H1 (cell line): ENCODE results near the gene C12orf42. TPM values are rescaled to one million over a fixed set of nuclear protein-coding genes. Genes with fewer than 3 reads are reported as not detected.

Source experiments
- CTCF ChIA-PET: fragments of 300-600 bp; sonication (Branson Sonifier 250); formaldehyde crosslinking; loops from one replicate; lab custom pipeline; 2021; ENCODE audit not compliant: partially characterized antibody; lab: Charles Lee
- POLR2A ChIA-PET: fragments of 300-600 bp; sonication (Branson Sonifier 250); formaldehyde crosslinking; loops from one replicate; lab custom pipeline; 2021; ENCODE audit warnings: inconsistent platforms; ENCODE audit not compliant: partially characterized antibody; lab: Charles Lee
- DNase-seq, 2 experiments: peaks; one replicate each; pipeline versions ENCODE4 v3.0.0 to v3.0.0-alpha.2; 2010 to 2022; ENCODE audit warnings: low spot score in 2 of 2, low read depth in 1 of 2, mixed read lengths in 1 of 2
- FAIRE-seq: peaks from 2 replicates; lab custom pipeline; 2011; peaks lifted over from hg19 to GRCh38; lab: Jason Lieb, UNC
- H2AFZ ChIP-seq: 2 replicates; pipeline ENCODE4 v1.8.1; 2012; ENCODE audit warnings: low read length, inconsistent platforms
- H2AK5ac ChIP-seq: 2 replicates; pipeline ENCODE4 v1.6.1; 2013; ENCODE audit warnings: low read depth, low read length
- H2BK120ac ChIP-seq: replicated peaks from 2 replicates; pipeline ENCODE3; 2013; ENCODE audit warnings: low read depth, low read length, inconsistent platforms
- H2BK12ac ChIP-seq: 2 replicates; pipeline ENCODE4 v1.6.1; 2013; ENCODE audit warnings: low read depth, low read length
- H2BK15ac ChIP-seq: 2 replicates; pipeline ENCODE4 v1.6.1; 2013; ENCODE audit warnings: low read length
- H2BK20ac ChIP-seq: 2 replicates; pipeline ENCODE4 v1.6.1; 2013; ENCODE audit warnings: low read length
- H2BK5ac ChIP-seq: 2 replicates; pipeline ENCODE4 v1.6.1; 2013; ENCODE audit warnings: low read depth, low read length
- H3K14ac ChIP-seq: 2 replicates; pipeline ENCODE4 v1.6.1; 2013; ENCODE audit warnings: inconsistent platforms; ENCODE audit not compliant: insufficient read length
- H3K18ac ChIP-seq: 2 replicates; pipeline ENCODE4 v1.6.1; 2013; ENCODE audit warnings: low read length; ENCODE audit errors: extremely low read depth
- H3K23ac ChIP-seq: 2 replicates; pipeline ENCODE4 v1.6.1; 2013; ENCODE audit warnings: inconsistent platforms; ENCODE audit not compliant: insufficient read length
- H3K23me2 ChIP-seq: 2 replicates; pipeline ENCODE4 v1.6.1; 2013; ENCODE audit warnings: low read depth, low read length
- H3K27ac ChIP-seq: 2 replicates; pipeline ENCODE4 v1.6.1; 2011; ENCODE audit warnings: low read depth, low read length, inconsistent platforms
- H3K27me3 ChIP-seq, 4 experiments: replicated peaks in 1 of 4; 1 replicate in 1 of 4; 2 replicates in 3 of 4; pipeline versions ENCODE4 v1.6.1 to v1.8.1; 2011 to 2013; ENCODE audit warnings: low read length in 3 of 4, mild to moderate bottlenecking in 3 of 4, inconsistent platforms in 2 of 4, mixed read lengths in 2 of 4, moderate library complexity in 1 of 4; ENCODE audit not compliant: control insufficient read depth in 3 of 4, insufficient read depth in 3 of 4; ENCODE audit errors: extremely low read depth in 1 of 4
- H3K36me3 ChIP-seq, 4 experiments: 2 replicates each; pipeline versions ENCODE4 v1.6.1 to v1.8.1; 2011 to 2013; ENCODE audit warnings: mild to moderate bottlenecking in 4 of 4, low read length in 3 of 4, moderate library complexity in 2 of 4, control low read depth in 1 of 4, inconsistent platforms in 1 of 4; ENCODE audit not compliant: insufficient read depth in 4 of 4, control insufficient read depth in 2 of 4
- H3K4ac ChIP-seq: replicated peaks from 2 replicates; pipeline ENCODE3; 2013; ENCODE audit warnings: low read length, low read depth, mixed read lengths, inconsistent platforms; ENCODE audit not compliant: insufficient read length
- H3K4me1 ChIP-seq, 4 experiments: replicated peaks in 1 of 4; 1 replicate in 1 of 4; 2 replicates in 3 of 4; pipeline versions ENCODE4 v1.6.1 to v1.8.1; 2011 to 2013; ENCODE audit warnings: low read length in 3 of 4, inconsistent platforms in 2 of 4, mixed read lengths in 1 of 4; ENCODE audit not compliant: insufficient read depth in 4 of 4, control insufficient read depth in 3 of 4
- H3K4me2 ChIP-seq, 2 experiments: 2 replicates each; pipeline versions ENCODE4 v1.6.1 to v1.8.1; 2011 to 2013; ENCODE audit warnings: low read depth in 2 of 2, low read length in 2 of 2, control low read depth in 1 of 2, inconsistent platforms in 1 of 2, mild to moderate bottlenecking in 1 of 2; ENCODE audit not compliant: insufficient read depth in 1 of 2
- H3K4me3 ChIP-seq, 4 experiments: fragments of 200-600, 300-600 bp in 1 of 4; sonication (generic), shearing (Covaris generic), sonication (Bioruptor Twin) in 1 of 4; 2 replicates each; pipeline versions ENCODE4 v1.5.1 to v1.8.1; 2011 to 2016; ENCODE audit warnings: low read length in 4 of 4, low read depth in 3 of 4, control low read depth in 2 of 4, inconsistent platforms in 2 of 4, mild to moderate bottlenecking in 2 of 4, mixed read lengths in 1 of 4, moderate library complexity in 1 of 4; ENCODE audit not compliant: insufficient read depth in 2 of 4; ENCODE audit errors: extremely low read depth in 1 of 4
- H3K56ac ChIP-seq: replicated peaks from 2 replicates; pipeline ENCODE3; 2013; ENCODE audit warnings: low read depth, mild to moderate bottlenecking, mixed read lengths, low read length, inconsistent platforms; ENCODE audit not compliant: insufficient read length
- H3K79me1 ChIP-seq: 2 replicates; pipeline ENCODE4 v1.6.1; 2013; ENCODE audit warnings: low read depth, low read length, control low read depth
- H3K79me2 ChIP-seq, 2 experiments: 2 replicates each; pipeline versions ENCODE4 v1.6.1 to v1.8.1; 2012 to 2013; ENCODE audit warnings: low read length in 2 of 2, mild to moderate bottlenecking in 2 of 2, inconsistent platforms in 1 of 2; ENCODE audit not compliant: insufficient read depth in 2 of 2, control insufficient read depth in 1 of 2
- H3K9ac ChIP-seq, 4 experiments: replicated peaks in 1 of 4; 1 replicate in 1 of 4; 2 replicates in 3 of 4; pipeline versions ENCODE4 v1.6.1 to v1.8.1; 2011 to 2013; ENCODE audit warnings: low read depth in 3 of 4, low read length in 3 of 4, control low read depth in 2 of 4, mild to moderate bottlenecking in 2 of 4, moderate library complexity in 2 of 4, inconsistent platforms in 1 of 4; ENCODE audit errors: extremely low read depth in 1 of 4
- H3K9me3 ChIP-seq, 2 experiments: 2 replicates each; pipeline versions ENCODE4 v1.6.1 to v1.8.1; 2012 to 2013; ENCODE audit warnings: mild to moderate bottlenecking in 2 of 2, moderate library complexity in 2 of 2, control low read depth in 1 of 2, inconsistent platforms in 1 of 2, low read depth in 1 of 2, low read length in 1 of 2, mixed read lengths in 1 of 2; ENCODE audit not compliant: insufficient read depth in 2 of 2
- H4K20me1 ChIP-seq, 2 experiments: replicated peaks in 1 of 2; 2 replicates each; pipeline versions ENCODE3 to v1.8.1; 2011 to 2013; ENCODE audit warnings: inconsistent platforms in 2 of 2, low read length in 2 of 2, mild to moderate bottlenecking in 1 of 2; ENCODE audit not compliant: insufficient read depth in 2 of 2, control insufficient read depth in 1 of 2
- H4K5ac ChIP-seq: 2 replicates; pipeline ENCODE4 v1.6.1; 2013; ENCODE audit warnings: low read length, low read depth, mixed read lengths, inconsistent platforms; ENCODE audit not compliant: insufficient read length
- H4K8ac ChIP-seq: 2 replicates; pipeline ENCODE4 v1.8.0; 2013; ENCODE audit warnings: mild to moderate bottlenecking, moderate library complexity, low read length, inconsistent platforms; ENCODE audit not compliant: insufficient read depth; ENCODE audit errors: extremely low read depth
- H4K91ac ChIP-seq: replicated peaks from 2 replicates; pipeline ENCODE3; 2013; ENCODE audit warnings: low read length, mixed read lengths, inconsistent platforms; ENCODE audit not compliant: insufficient read length
- BACH1 ChIP-seq: IDR thresholded peaks from 2 replicates; pipeline ENCODE4 v1.6.1; 2012; ENCODE audit warnings: low read length, improper control_type of control experiment
- CEBPB ChIP-seq: IDR thresholded peaks from 2 replicates; pipeline ENCODE4 v1.6.1; 2012; ENCODE audit warnings: low read depth, low read length
- PHF8 ChIP-seq: fragments of 200-600 bp; sonication (generic); conservative IDR thresholded peaks from 2 replicates; pipeline ENCODE4 v1.7.1; 2012; ENCODE audit warnings: low read depth, mild to moderate bottlenecking, inconsistent platforms, low read length, moderate library complexity
- SP1 ChIP-seq: IDR thresholded peaks from 2 replicates; pipeline ENCODE4 v1.6.1; 2011; ENCODE audit warnings: low read depth, low read length
- WGBS, 2 experiments: shearing (Covaris generic) in 1 of 2; methylation state at CpG; one replicate each; pipeline versions ENCODE4 v1.1.6 to v1.1.7; 2013 to 2015; ENCODE audit warnings: low lambda C conversion rate in 2 of 2, mixed read lengths in 2 of 2, inconsistent platforms in 1 of 2, low coverage in 1 of 2, missing lambda C conversion rate in 1 of 2; ENCODE audit not compliant: insufficient replicate concordance in 2 of 2, insufficient coverage in 1 of 2, insufficient read length in 1 of 2; ENCODE audit errors: extremely low coverage in 1 of 2, missing lambda C conversion rate in 1 of 2; 5-methylcytosine and 5-hydroxymethylcytosine counted together
- polyA plus RNA-seq, 7 experiments: library from polyadenylated mRNA; depleted of rRNA in 3 of 7; stranded (reverse) in 5 of 7; unstranded in 2 of 7; fragments of >200 nt in 5 of 7; fragments of 200-250 nt in 2 of 7; gene quantifications; 1 replicate in 5 of 7; 2 replicates in 1 of 7; 4 replicates in 1 of 7; pipeline versions ENCODE4 v1.2.1 to v1.2.3, GENCODE V29; 2011 to 2013; ENCODE audit warnings: missing spikeins in 2 of 7, mixed read lengths in 2 of 7
- total RNA-seq: library from RNA; stranded (reverse); fragmentation: NEBNext Ultra II Directional; extraction: Animal tissue kit (Norgen Biotek cat#: 25700); gene quantifications from 2 replicates; pipeline ENCODE4 v1.2.1, GENCODE V29; 2021

The C12orf42 gene
- total and polyA plus RNA-seq, 2 of the 8 experiments (the other 6 are each of a cell fraction or from before 2014, with no cell fraction given), result 0.05 TPM; not detected in 1

DNA sequence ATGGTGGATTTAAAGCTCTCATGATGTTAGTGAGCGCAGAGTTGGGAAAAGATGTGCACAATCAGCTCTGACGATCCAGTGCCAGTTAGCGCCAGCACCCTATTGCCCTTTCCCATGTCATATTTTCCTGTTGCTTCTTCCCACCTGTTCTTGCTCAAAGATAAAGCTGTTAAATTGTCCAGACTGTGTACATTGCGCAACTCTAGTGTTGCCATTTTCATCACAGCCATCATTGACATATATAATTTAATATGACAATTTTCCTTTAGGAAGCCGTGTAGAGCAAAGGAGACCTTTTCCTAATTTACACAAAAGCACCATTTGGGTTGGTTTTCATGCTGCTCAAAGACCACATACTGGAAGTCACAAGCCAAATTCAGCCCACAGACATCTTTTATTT lies 5.7 kb upstream of the C12orf42 start:
- Histone ChIP-seq H3K36me3 (no peaks in the 10 kb centered on the region), H2BK12ac (no peak overlapping the region), H3K9me3 (no peaks in the 10 kb centered on the region), H3K27me3 (no peaks in the 10 kb centered on the region), H2BK15ac (no peak overlapping the region), H3K23ac (no peak overlapping the region), H2BK120ac (no peak overlapping the region), H3K79me1 (no peaks in the 10 kb centered on the region), H3K4me3 (no peak overlapping the region), H3K56ac (no peak overlapping the region), H3K27ac (no peak overlapping the region), H2AFZ (no peak overlapping the region), H4K8ac (no peak overlapping the region), H4K20me1 (no peaks in the 10 kb centered on the region), H2BK5ac (no peak overlapping the region), H3K9ac (no peak overlapping the region), H3K18ac (no peak overlapping the region), H3K14ac (no peak overlapping the region), H3K4me1 (peaks cover 0 to 6% (median 2%) of the 10 kb centered on the region in 4 experiments; a peak in 2 of 7 replicates), H3K79me2 (no peaks in the 10 kb centered on the region), H3K23me2 (no peaks in the 10 kb centered on the region), H4K5ac (no peak overlapping the region), H3K4me2 (no peak overlapping the region), H2BK20ac (no peak overlapping the region), H4K91ac (no peak overlapping the region), H2AK5ac (no peak overlapping the region), H3K4ac (no peak overlapping the region)
- WGBS, 2 experiments, result 96% methylated on average over 5 of the region's 5 CpGs; no CpG with 5 or more reads in 1 of the 2 experiments
- DNase-seq, result no peak
- ChIA-PET POLR2A (no interaction called here), CTCF (interaction anchor here (1.1 to 4.2 kb wide), 8 partner anchors 9 to 553 kb away, joined by 3 to 25 read pairs (median 10); no protein-coding TSS in a partner anchor)
- TF ChIP-seq CEBPB, result peak; percentile 80
- no peak for TF ChIP-seq BACH1
- TF ChIP-seq PHF8, result no peak
- no peak for TF ChIP-seq SP1
- FAIRE-seq, result no peak
